ENCODE results near the gene RNF166.

The RNF166 gene

DNA sequence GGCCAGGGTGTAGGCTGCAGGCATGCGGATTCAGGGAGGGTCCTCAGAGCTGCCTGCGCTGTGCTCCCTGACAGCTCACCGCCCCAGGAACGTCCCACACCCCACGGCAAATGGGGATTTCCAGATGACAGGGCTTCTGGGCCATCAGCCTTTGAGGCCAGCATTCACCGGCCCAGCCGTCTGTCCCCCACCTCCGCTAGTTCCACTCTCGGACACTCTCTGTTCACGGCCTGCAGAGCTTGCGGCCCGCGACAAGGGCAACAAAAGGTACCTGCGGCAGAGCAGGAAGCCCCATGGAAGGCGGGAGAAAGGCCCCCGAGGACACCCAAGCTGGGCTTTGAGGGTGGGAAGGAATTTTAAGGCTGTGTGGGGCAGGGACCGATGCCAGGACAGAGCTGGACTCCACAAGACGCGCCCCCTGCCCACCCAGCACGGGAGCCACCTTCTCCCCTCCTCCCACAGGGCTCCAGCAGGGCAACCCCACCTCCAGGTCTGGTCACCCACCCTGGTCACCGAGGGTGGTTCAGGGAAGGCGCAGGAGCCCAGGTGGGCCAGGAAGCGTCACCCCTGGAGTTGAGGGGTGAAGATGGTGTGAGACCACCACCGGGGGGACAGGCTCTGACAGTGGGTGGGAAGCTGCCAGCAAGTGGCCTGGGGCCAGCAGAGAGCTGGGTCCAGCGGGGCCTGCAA, 49.8 kb downstream of the RNF166 start:
- TF ChIP-seq CTCF (IDR thresholded peaks at IDR 0.05; ENCODE audit: insufficient read depth, low read length, missing control alignments), result no peak
- DNase-seq (ENCODE audit: low read depth, low spot score), result no peak
- CTCF ChIA-PET, result no interaction called here
- no peak overlapping the region for H3K4me3 ChIP-seq (ENCODE audit: low read depth, low read length)
- POLR2A ChIA-PET, result no interaction called here

DNA sequence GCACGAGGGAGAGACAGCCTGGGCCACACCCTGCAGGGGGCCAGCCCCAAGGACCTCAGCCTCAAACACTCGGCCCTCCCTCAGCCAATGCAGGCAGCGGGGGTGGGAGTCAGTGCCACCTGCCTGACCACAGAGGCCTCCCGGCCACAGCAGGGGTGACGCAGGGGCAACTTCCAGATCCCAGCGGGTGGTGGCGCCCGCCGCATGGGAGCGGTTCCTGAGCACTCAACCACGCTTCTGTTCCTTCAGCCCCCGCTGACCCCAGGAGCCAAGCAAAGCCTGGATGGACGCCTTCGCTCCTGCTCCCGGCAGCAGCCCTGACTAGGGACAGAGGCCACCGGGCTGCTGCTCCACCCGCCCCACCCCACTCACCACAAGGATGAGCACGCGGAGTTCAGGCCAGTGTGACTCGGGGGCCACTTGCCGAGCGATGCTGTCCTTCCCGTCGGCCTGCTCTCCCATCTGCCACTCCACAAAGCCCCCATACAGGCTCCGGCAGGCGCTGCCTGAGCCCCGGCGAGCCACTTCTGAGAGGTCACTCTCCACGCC, 50.4 kb downstream of the RNF166 start:
- POLR2A ChIA-PET, result no interaction called here
- DNase-seq (ENCODE audit: low read depth, low spot score), result no peak
- no peak overlapping the region for H3K4me3 ChIP-seq (ENCODE audit: low read depth, low read length)
- CTCF ChIA-PET, result no interaction called here
- TF ChIP-seq CTCF (IDR thresholded peaks at IDR 0.05; ENCODE audit: insufficient read depth, low read length, missing control alignments), result no peak

GRCh38 chr16:88655053-88655732, 51.0 kb downstream of the RNF166 start:
- DNase-seq (ENCODE audit: low read depth, low spot score), result no peak
- POLR2A ChIA-PET, result no interaction called here
- no peak overlapping the region for H3K4me3 ChIP-seq (ENCODE audit: low read depth, low read length)
- CTCF ChIA-PET, result no interaction called here
- no peak for TF ChIP-seq CTCF (IDR thresholded peaks at IDR 0.05; ENCODE audit: insufficient read depth, low read length, missing control alignments)

DNA sequence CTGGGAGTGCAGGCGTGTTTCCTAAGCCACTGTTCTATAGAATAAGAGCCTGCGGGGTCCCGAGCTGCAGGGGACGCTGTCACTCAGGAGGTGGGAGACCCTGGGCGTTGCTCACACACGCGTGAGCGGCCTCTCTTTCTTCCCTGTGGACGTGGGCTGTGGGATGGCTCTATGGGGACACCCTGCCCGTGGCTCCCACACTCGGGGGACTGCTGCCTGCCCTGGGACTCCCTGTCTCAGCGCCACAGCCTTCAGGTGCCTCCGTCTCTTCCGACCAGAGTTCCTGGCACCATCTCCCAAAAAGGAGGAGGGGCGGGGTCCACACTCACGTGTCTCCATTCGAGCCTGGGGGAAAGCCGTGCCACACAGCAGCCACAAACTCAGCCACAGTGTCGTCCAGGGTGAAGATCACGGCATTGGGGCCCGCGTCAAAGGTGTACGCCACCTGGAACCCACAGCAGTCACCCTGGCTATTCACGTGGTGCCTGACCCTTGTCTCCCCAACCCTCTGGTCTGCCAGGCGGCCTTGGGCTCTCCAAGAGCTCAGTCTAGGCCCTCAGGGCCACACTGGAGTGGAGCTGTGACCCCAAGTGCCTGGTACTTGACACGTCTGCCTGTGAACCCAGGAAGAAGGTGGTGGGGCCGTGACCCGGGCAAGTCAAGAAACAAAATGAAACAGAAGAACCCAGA, 51.7 kb downstream of the RNF166 start:
- DNase-seq (ENCODE audit: low read depth, low spot score), result no peak
- H3K4me3 ChIP-seq (ENCODE audit: low read depth, low read length), result no peak overlapping the region
- no peak for TF ChIP-seq CTCF (IDR thresholded peaks at IDR 0.05; ENCODE audit: insufficient read depth, low read length, missing control alignments)
- CTCF ChIA-PET, result no interaction called here
- POLR2A ChIA-PET, result no interaction called here

DNA sequence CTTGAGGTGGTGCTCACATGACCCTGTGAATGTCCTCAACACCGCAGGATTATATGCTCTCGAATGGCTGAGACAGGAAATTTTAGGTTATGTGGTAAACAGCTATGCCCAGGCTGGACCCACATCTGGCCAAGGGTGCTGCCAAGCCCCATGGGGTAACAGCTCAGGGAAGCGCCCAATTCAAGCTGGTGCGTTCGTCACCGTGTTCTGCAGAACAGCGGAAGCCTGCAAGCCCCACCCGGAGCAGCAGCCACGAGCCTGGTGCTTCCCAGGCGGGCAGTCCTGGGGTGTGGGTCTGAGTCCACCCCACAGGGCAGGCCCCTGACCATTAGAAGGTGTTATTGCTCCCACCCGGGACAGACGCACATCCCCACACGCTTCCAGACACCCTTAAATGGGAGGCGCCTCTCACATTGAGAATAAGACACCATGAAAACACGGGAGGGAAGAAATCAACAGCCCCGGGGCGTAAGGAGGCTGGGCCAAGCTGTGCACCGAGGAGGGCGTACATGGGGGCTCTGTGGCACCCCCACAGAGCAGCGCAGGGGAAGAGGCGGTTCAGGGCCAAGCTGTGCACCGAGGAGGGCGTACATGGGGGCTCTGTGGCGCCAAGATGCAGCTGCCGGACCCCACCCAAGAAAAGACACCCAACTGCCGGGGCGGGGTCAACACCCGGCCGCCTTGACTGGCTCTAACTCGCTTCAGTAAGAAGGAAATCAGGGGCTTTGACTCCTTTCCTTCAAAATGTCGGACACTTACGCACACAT, 52.4 kb downstream of the RNF166 start:
- no peak for DNase-seq (ENCODE audit: low read depth, low spot score)
- ChIA-PET CTCF (no interaction called here), POLR2A (no interaction called here)
- no peak overlapping the region for H3K4me3 ChIP-seq (ENCODE audit: low read depth, low read length)
- no peak for TF ChIP-seq CTCF (IDR thresholded peaks at IDR 0.05; ENCODE audit: insufficient read depth, low read length, missing control alignments)

All from AG04449 (cell line).